ENCODE measurements around the gene GRIPAP1. TPM values are rescaled to one million over a fixed set of nuclear protein-coding genes. Genes with fewer than 3 reads are reported as not detected.

Gene GRIPAP1
- total RNA-seq, 1 donor from 2014 or later = 20.7 TPM

DNA sequence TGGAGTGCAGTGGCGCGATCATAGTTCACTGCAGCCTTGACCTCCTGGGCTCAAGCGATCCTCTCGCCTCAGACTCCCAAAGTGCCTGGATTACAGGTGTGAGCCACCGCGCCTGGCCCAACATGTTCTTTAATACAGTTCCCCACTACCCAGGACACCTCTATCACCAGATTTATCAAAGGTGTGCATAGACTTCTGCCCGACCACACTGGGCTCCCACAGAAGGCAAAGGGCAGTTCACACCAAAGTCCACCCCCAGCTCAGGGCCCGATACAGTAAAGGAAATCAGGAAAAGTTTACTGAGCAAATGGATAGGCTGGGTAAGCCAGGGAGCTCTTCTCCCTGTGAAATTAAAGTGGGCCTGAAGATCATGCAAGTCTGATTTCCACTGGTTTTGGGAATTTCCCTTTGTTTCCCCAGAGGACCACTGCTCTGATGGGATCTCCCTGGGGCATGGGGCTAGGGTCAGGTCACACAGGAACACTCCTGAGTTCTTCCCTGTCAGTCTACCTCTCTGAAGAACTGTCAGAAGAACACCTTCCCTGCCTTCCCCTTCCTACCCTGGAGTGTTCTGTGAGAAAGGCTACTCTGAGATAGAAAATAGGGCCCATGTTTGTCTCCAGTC is 65.5 kb downstream of the GRIPAP1 start:
- Histone ChIP-seq H3K27ac (replicated peaks) (peak overlapping the region; percentile 33), H3K27me3 (ENCODE audit: low read depth) (no peaks in the 10 kb centered on the region), H3K4me3 (no peak overlapping the region), H3K36me3 (peaks cover 21% of the 10 kb centered on the region), H3K4me1 (peaks cover 39% of the 10 kb centered on the region), H3K9me3 (replicated peaks) (no peaks in the 10 kb centered on the region)
- TF ChIP-seq, protein P1, sequence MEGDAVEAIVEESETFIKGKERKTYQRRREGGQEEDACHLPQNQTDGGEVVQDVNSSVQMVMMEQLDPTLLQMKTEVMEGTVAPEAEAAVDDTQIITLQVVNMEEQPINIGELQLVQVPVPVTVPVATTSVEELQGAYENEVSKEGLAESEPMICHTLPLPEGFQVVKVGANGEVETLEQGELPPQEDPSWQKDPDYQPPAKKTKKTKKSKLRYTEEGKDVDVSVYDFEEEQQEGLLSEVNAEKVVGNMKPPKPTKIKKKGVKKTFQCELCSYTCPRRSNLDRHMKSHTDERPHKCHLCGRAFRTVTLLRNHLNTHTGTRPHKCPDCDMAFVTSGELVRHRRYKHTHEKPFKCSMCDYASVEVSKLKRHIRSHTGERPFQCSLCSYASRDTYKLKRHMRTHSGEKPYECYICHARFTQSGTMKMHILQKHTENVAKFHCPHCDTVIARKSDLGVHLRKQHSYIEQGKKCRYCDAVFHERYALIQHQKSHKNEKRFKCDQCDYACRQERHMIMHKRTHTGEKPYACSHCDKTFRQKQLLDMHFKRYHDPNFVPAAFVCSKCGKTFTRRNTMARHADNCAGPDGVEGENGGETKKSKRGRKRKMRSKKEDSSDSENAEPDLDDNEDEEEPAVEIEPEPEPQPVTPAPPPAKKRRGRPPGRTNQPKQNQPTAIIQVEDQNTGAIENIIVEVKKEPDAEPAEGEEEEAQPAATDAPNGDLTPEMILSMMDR (IDR thresholded peaks at IDR 0.05; ENCODE audit: borderline replicate concordance) = no peak
- intact Hi-C loops (cut with micrococcal nuclease) = no loop called here
- DNase-seq = no peak

DNA sequence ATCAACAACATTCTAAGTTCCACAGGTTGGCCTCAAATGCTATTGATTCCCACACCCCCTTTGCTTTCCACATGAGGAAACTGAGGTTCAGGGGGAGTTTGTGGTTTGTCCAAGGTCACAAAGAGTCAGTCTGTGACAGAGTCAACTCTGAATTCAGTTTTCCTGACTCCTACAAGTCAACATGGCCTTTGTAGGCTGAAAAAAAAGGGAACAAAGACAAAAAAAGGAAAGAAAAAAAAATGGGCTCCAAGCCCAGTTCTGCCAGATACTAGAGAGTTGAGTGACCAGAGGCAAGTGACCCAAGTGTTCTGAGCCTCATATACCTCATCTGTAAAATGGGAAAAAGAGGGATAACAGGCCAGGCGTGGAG is 66.8 kb downstream of the GRIPAP1 start:
- Histone ChIP-seq H3K4me1 (peaks cover 27% of the 10 kb centered on the region), H3K9me3 (replicated peaks) (no peaks in the 10 kb centered on the region), H3K4me3 (no peak overlapping the region), H3K27me3 (ENCODE audit: low read depth) (no peaks in the 10 kb centered on the region), H3K36me3 (peaks cover 24% of the 10 kb centered on the region), H3K27ac (replicated peaks) (no peak overlapping the region)
- TF ChIP-seq, protein P1 (IDR thresholded peaks at IDR 0.05; ENCODE audit: borderline replicate concordance) = no peak
- DNase-seq = no peak
- intact Hi-C loops (cut with micrococcal nuclease) = no loop called here

GRCh38 chrX:48934581-48935300 is 67.3 kb downstream of the GRIPAP1 start:
- DNase-seq = no peak
- TF ChIP-seq, protein P1 (IDR thresholded peaks at IDR 0.05; ENCODE audit: borderline replicate concordance) = no peak
- intact Hi-C loops (cut with micrococcal nuclease) = no loop called here
- Histone ChIP-seq H3K4me1 (peaks cover 22% of the 10 kb centered on the region), H3K27ac (replicated peaks) (no peak overlapping the region), H3K27me3 (ENCODE audit: low read depth) (no peaks in the 10 kb centered on the region), H3K36me3 (peaks cover 29% of the 10 kb centered on the region), H3K9me3 (replicated peaks) (no peaks in the 10 kb centered on the region), H3K4me3 (no peak overlapping the region)

GRCh38 chrX:48933757-48934156 is 68.3 kb downstream of the GRIPAP1 start:
- H3K27ac ChIP-seq (replicated peaks) = no peak overlapping the region
- H3K9me3 ChIP-seq (replicated peaks) = no peaks in the 10 kb centered on the region
- no peak for DNase-seq
- intact Hi-C loops (cut with micrococcal nuclease) = no loop called here
- no peak overlapping the region for H3K4me3 ChIP-seq
- H3K36me3 ChIP-seq = peaks cover 35% of the 10 kb centered on the region
- TF ChIP-seq, protein P1 (IDR thresholded peaks at IDR 0.05; ENCODE audit: borderline replicate concordance) = no peak
- H3K27me3 ChIP-seq (ENCODE audit: low read depth) = no peaks in the 10 kb centered on the region
- peaks cover 14% of the 10 kb centered on the region for H3K4me1 ChIP-seq

DNA sequence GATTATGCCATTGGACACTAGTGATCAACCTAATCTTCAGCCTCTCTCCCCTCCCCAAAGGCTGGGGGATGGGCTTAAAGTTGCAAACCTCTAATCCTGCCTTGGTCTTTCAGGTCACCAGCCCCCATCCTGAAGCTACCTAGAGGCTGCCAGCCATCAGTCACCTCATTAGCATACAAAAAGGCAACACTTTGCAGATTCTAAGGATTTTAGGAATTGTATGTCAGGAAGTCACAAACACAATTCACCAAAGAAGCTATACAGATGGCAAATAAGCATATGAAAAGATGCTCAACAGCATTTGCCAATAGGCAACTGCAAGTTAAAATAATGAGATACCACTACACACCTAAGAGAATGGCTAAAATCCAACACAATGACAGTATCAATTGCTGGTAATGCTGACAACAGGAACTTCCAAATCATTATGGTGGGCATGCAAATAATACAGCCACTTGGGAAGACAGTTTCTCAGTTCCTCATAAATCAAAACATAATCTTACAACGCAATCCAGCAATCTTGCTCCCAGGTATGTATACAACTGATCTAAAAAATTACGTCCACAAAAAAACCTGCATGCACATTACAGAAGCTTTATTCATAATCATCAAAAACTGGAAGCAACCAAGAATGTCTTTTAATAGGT is 74.2 kb downstream of the GRIPAP1 start:
- TF ChIP-seq, protein P1 (IDR thresholded peaks at IDR 0.05; ENCODE audit: borderline replicate concordance) = no peak
- intact Hi-C loops (cut with micrococcal nuclease) = no loop called here
- peaks cover 54% of the 10 kb centered on the region for H3K36me3 ChIP-seq

More for the DNA sequence above, 74.2 kb downstream of the GRIPAP1 start:
- Histone ChIP-seq H3K27ac (replicated peaks) (no peak overlapping the region), H3K27me3 (ENCODE audit: low read depth) (no peaks in the 10 kb centered on the region), H3K4me3 (no peak overlapping the region), H3K4me1 (no peaks in the 10 kb centered on the region), H3K9me3 (replicated peaks) (no peaks in the 10 kb centered on the region)
- DNase-seq = no peak

Data from left ventricle myocardium inferior (tissue), 1 donor.